GM18868 (cell line): ENCODE measurements around the gene LDB3.
"Not testable (repeated sequence)": the region's sequence is repeated elsewhere in the genome, so short reads cannot be mapped to it uniquely, and the experiment has no call there.

ENCODE experiments used
- ATAC-seq: cut with Tn5 transposase; IDR thresholded peaks from one replicate; pipeline ENCODE4 v1.9.1; 2021; ENCODE audit warnings: mild to moderate bottlenecking, moderate library complexity; ENCODE audit not compliant: unreplicated experiment

Gene LDB3, protein sequence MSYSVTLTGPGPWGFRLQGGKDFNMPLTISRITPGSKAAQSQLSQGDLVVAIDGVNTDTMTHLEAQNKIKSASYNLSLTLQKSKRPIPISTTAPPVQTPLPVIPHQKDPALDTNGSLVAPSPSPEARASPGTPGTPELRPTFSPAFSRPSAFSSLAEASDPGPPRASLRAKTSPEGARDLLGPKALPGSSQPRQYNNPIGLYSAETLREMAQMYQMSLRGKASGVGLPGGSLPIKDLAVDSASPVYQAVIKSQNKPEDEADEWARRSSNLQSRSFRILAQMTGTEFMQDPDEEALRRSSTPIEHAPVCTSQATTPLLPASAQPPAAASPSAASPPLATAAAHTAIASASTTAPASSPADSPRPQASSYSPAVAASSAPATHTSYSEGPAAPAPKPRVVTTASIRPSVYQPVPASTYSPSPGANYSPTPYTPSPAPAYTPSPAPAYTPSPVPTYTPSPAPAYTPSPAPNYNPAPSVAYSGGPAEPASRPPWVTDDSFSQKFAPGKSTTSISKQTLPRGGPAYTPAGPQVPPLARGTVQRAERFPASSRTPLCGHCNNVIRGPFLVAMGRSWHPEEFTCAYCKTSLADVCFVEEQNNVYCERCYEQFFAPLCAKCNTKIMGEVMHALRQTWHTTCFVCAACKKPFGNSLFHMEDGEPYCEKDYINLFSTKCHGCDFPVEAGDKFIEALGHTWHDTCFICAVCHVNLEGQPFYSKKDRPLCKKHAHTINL

GRCh38 chr10:86668297-86669165 lies at the start of gene LDB3:
Gene LDB3, plus strand, starts transcription at chr10:86668511. Its CDS starts 181 bp downstream, at chr10:86668692.
- peak; percentile 74 for ATAC-seq

- no peak for ATAC-seq
These were observed 40.0 kb upstream of the LDB3 start for GRCh38 chr10:86628311-86628710.

DNA sequence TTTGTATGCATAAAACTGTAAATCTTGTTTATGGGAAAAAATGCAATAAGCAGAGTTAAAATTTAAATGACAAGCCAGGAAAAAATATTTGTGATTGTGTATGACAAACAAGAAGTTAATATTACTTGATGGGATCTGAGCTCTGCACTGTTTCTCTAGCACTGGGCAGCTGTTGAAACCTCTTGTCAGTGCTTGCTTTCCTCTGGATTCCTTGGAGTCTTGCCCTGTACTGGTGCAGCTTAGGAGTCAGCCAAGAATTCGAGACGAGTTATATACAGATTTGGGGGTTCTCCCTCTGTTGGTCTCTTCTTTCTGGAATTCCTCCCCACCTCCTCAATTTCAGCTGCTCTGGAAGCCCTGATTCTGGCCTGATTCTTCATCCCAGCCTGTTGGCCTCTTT lies 38.2 kb upstream of the LDB3 start:
- ATAC-seq = no peak

GRCh38 chr10:86632009-86632800 lies 36.1 kb upstream of the LDB3 start:
- no peak for ATAC-seq

- no peak for ATAC-seq
These were observed 35.4 kb upstream of the LDB3 start for GRCh38 chr10:86632951-86633350.

DNA sequence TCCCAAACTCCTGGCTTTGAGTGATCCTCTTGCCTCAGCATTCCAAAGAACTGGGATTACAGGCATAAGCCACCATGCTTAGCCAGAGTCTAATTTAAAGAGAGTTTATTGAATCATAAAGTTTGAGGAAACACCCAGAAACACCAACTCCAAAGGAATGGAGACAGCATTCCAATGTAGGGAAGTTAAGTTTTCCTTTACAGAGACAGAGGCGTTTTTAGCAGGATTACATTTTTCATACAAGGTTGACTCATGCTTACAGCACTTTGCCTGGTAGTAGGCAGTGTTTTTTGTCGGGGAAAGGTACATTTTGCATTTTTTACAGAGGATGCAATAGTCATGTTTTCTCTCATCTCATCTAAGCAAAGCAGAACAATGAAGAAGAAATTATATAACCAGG lies 32.9 kb upstream of the LDB3 start:
- ATAC-seq = no peak

DNA sequence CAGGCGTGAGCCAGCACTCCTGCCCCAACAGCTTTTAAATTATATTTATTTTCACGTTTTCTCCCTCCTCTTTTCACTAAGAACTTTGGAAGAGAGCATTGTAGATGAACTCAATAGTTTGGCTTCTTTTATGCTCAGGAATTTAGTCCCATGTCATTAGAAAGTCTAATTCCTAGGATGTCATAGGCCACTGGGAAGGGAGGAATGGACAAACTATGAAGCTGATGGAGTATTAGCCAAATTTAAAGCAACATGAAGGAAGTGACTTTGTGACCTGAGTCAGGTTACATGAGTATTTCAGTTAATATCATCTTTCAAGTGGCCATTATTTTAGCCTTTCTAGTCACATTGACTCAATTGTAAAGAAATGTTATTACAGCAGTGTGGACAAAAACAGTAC lies 32.0 kb upstream of the LDB3 start:
- no peak for ATAC-seq

- no peak for ATAC-seq
These were observed 26.3 kb upstream of the LDB3 start for GRCh38 chr10:86642021-86642420.

- peak; percentile 35 for ATAC-seq
These were observed 25.8 kb upstream of the LDB3 start for GRCh38 chr10:86642499-86642898.

- peak; percentile 50 for ATAC-seq
These were observed 24.0 kb upstream of the LDB3 start for GRCh38 chr10:86644152-86644793.

DNA sequence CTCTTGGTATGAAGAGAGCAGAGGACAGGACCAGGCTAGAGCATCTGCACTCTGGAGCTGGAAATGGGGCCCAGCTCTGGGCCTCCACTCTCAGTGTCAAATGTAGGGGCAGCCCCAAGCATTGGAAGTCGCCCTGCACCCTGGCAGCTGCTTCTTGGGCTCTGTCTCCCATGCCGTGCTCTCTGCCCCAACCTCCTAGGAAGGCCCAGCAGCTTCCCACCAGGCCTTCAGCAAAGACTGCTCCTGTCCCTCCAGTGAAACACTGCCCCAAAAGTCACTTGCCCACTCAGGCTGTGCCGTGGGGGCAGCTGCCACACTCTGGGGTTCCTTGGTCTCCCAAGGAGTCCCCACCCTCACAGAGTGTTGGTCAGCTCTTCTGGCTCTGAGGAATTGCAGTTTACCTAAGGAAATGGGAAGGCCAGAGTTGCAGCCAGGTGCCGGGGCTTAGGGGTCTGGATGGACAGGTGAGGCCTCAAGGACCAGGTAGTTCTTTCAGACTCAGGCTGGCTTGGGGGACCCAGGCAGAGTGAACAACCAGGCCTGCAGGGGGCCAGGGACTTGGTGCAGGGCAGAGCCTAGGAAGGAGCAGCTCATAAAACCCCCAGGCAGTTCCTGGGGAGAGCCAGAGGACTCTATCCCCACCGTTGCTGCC lies 23.4 kb upstream of the LDB3 start:
- peak; percentile 11 for ATAC-seq

DNA sequence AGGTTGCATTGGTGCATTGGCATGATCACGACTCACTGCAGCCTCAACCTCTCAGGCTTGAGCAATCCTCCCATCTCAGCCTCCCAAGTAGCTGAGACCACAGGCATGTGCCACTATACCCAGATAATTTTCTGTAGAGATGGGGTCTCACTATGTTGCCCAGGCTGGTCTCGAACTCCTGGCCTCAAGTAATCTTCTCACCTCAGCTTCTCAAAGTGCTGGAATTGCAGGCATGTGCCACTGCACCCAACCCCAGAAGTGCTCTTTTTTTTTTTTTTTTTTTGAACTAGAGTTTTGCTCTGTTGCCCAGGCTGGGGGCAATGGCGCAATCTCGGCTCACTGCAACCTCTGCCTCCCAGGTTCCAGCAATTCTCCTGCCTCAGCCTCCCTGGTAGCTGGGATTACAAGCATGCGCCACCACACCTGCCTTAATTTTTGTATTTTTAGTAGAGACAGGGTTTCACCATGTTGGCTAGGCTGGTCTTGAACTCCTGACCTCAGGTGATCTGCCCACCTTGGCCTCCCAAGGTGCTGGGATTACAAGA lies 22.6 kb upstream of the LDB3 start:
- not testable (repeated sequence) for ATAC-seq

DNA sequence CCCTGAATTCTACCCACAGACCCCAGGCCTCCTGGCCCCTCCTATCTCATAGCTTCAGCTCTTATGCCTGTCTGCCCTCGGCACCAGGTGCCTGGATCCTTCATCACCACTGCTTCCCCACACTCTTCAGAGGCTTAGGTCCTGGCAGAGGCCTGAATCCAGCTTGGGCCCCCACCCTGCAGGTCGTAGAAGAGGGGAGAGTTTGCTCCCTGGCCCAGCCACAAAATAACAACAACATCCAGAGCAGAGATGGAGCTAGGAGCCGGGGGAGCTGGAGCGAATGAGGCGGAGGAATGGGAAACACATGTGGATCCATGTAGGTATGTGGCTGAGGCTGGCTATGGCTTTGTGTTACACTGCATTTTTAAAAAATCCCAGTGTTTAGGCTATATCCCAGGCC lies 21.8 kb upstream of the LDB3 start:
- ATAC-seq = no peak

- ATAC-seq = no peak
These were observed 21.4 kb upstream of the LDB3 start for GRCh38 chr10:86646933-86647332.

GRCh38 chr10:86647773-86648703 lies 20.3 kb upstream of the LDB3 start:
- ATAC-seq = no peak

- no peak for ATAC-seq
These were observed 19.4 kb upstream of the LDB3 start for GRCh38 chr10:86648704-86649427.

DNA sequence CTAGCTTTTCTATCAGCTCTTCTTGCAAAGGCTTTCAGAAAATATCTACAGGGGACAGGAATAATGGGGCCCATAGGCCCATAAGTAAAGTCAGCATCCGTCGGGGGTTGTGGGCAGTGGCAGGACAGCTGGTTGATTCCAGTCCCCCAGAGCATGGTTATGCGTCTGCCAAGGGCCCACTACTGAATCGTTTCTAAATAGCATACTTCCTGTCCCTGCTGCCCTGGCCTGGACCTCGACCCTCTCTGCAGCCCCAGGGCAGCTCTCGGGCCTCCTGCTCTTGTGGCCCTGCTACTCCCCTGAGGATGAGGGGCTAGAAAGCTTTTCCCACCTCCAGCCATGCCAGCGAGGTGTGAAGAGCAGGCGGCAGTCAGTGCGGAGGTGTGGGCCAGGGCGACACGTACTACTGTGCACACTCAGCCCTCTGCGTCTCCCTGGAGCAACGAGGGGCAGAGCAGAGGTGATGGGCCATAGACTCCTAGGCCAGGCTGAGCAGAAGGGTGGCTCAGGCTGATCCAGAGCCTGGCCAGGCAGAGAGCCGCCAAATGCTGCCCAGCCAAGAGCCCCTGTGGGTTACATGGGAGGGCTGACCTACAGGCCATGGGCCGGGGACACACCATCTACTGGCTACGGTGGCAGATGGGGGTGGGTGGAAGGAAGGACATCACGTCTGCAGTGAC lies 18.7 kb upstream of the LDB3 start:
- no peak for ATAC-seq
